Cardiac muscle cell (in vitro differentiated cells and primary cell): Measurements from ENCODE around the gene TRIM54. TPM values are rescaled to one million over a fixed set of nuclear protein-coding genes. Genes with fewer than 3 reads are reported as not detected.

Source experiments
- DNase-seq, 2 donors: peaks; one replicate each; pipeline versions ENCODE4 v3.0.0 to v3.0.0-alpha.2; 2010 to 2017; ENCODE audit warnings: low read depth in 1 of 2, low spot score in 1 of 2
- H3K27ac ChIP-seq: fragments of 200-600 bp; sonication (generic); 2 replicates; pipeline ENCODE4 v1.5.1; 2016
- H3K27me3 ChIP-seq: fragments of 200-600 bp; sonication (generic); 2 replicates; pipeline ENCODE4 v1.6.0; 2016; ENCODE audit warnings: control low read depth
- H3K36me3 ChIP-seq: fragments of 200-600 bp; sonication (generic); 2 replicates; pipeline ENCODE4 v1.5.1; 2016; ENCODE audit warnings: control low read depth
- H3K4me1 ChIP-seq: fragments of 200-600 bp; sonication (generic); 2 replicates; pipeline ENCODE4 v1.8.1; 2017; ENCODE audit warnings: low read depth, mild to moderate bottlenecking, mixed run types
- H3K4me3 ChIP-seq: fragments of 200-600 bp; sonication (generic); 2 replicates; pipeline ENCODE4 v1.5.1; 2016; ENCODE audit warnings: mild to moderate bottlenecking
- H3K9me3 ChIP-seq: fragments of 200-600 bp; sonication (generic); 2 replicates; pipeline ENCODE4 v1.5.1; 2017; ENCODE audit warnings: low read depth, mild to moderate bottlenecking, control low read depth
- polyA plus RNA-seq: library from polyadenylated mRNA; unstranded; fragments of >200 nt; fragmentation: Nextera tagmentation; extraction: Ambion mirVana; gene quantifications from 2 replicates; pipeline ENCODE4 v1.2.1, GENCODE V29; 2016
- total RNA-seq: library from RNA; depleted of rRNA; stranded (reverse); fragments of >200 nt; gene quantifications from 2 replicates; pipeline ENCODE4 v1.2.3, GENCODE V29; 2016
- TF ChIP-seq, protein P1 (sequence below): IDR thresholded peaks from 2 replicates; pipeline ENCODE4 v1.5.1; 2012; ENCODE audit warnings: low read depth, mild to moderate bottlenecking, low read length

TRIM54 gene
- total and polyA plus RNA-seq, 2 experiments from 2014 or later = 46.7 to 65.9 TPM

GRCh38 chr2:27238976-27239375 is 43.3 kb upstream of the TRIM54 start:
- Histone ChIP-seq H3K4me3 (no peak overlapping the region), H3K36me3 (peaks cover 47% of the 10 kb centered on the region), H3K27me3 (no peaks in the 10 kb centered on the region), H3K4me1 (peaks cover 12% of the 10 kb centered on the region), H3K9me3 (no peaks in the 10 kb centered on the region), H3K27ac (no peak overlapping the region)
- TF ChIP-seq, protein P1, sequence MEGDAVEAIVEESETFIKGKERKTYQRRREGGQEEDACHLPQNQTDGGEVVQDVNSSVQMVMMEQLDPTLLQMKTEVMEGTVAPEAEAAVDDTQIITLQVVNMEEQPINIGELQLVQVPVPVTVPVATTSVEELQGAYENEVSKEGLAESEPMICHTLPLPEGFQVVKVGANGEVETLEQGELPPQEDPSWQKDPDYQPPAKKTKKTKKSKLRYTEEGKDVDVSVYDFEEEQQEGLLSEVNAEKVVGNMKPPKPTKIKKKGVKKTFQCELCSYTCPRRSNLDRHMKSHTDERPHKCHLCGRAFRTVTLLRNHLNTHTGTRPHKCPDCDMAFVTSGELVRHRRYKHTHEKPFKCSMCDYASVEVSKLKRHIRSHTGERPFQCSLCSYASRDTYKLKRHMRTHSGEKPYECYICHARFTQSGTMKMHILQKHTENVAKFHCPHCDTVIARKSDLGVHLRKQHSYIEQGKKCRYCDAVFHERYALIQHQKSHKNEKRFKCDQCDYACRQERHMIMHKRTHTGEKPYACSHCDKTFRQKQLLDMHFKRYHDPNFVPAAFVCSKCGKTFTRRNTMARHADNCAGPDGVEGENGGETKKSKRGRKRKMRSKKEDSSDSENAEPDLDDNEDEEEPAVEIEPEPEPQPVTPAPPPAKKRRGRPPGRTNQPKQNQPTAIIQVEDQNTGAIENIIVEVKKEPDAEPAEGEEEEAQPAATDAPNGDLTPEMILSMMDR = no peak
- no peak for DNase-seq

DNA sequence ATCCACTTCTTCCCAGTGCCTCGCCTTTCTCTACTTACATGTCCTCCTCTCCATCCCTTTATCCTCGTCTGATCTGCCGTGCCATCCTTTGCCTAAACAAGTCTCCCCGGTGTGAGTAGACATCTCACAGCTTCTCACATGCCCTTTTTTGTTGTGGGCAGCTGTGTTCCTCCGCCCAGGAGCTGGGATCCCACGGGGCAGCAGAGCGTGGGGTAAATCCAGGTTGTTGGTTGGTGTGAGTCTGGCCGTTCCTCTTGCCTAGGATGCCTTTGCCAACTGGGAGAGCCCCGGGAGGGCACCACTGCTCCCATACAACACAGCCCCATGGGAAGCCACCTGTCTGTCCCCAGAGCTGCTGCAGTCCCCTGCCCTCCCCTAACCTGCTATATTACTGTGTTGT is 41.8 kb upstream of the TRIM54 start:
- no peak overlapping the region for H3K27ac ChIP-seq
- DNase-seq = no peak
- peaks cover 16% of the 10 kb centered on the region for H3K4me1 ChIP-seq
- no peak overlapping the region for H3K4me3 ChIP-seq
- H3K36me3 ChIP-seq = peaks cover 33% of the 10 kb centered on the region
- H3K9me3 ChIP-seq = no peaks in the 10 kb centered on the region
- TF ChIP-seq, protein P1 = no peak
- no peaks in the 10 kb centered on the region for H3K27me3 ChIP-seq

GRCh38 chr2:27241761-27242613 is 40.2 kb upstream of the TRIM54 start:
- H3K9me3 ChIP-seq = no peaks in the 10 kb centered on the region
- peaks cover 26% of the 10 kb centered on the region for H3K36me3 ChIP-seq
- H3K4me3 ChIP-seq = no peak overlapping the region
- H3K27me3 ChIP-seq = no peaks in the 10 kb centered on the region
- TF ChIP-seq, protein P1 = no peak
- H3K27ac ChIP-seq = peak overlapping the region; percentile 83
- peaks cover 16% of the 10 kb centered on the region for H3K4me1 ChIP-seq
- DNase-seq = no peak

- Histone ChIP-seq H3K27ac (peak overlapping the region; percentile 83), H3K4me3 (no peak overlapping the region), H3K9me3 (no peaks in the 10 kb centered on the region), H3K27me3 (no peaks in the 10 kb centered on the region), H3K4me1 (peaks cover 16% of the 10 kb centered on the region), H3K36me3 (peaks cover 26% of the 10 kb centered on the region)
- no peak for DNase-seq
- TF ChIP-seq, protein P1 = no peak
Observed at GRCh38 chr2:27242614-27242951, 39.6 kb upstream of the TRIM54 start.

GRCh38 chr2:27243391-27244130 is 38.7 kb upstream of the TRIM54 start:
- no peaks in the 10 kb centered on the region for H3K9me3 ChIP-seq
- H3K4me1 ChIP-seq = peaks cover 16% of the 10 kb centered on the region
- H3K4me3 ChIP-seq = no peak overlapping the region
- H3K27me3 ChIP-seq = no peaks in the 10 kb centered on the region
- peak in 1 of 2 donors; percentile 63 for DNase-seq
- TF ChIP-seq, protein P1 = no peak
- peak overlapping the region; percentile 83 for H3K27ac ChIP-seq
- H3K36me3 ChIP-seq = peaks cover 21% of the 10 kb centered on the region
